ENCODE results near the gene GPC2. TPM values are rescaled to one million over a fixed set of nuclear protein-coding genes. Genes with fewer than 3 reads are reported as not detected.
A peak's percentile ranks its signal among the peaks of the same experiment; 100 is the strongest.

GPC2 gene
- total RNA-seq, 2 experiments from 2014 or later = 5.3 to 6.1 TPM

GRCh38 chr7:100169147-100169850, 7.9 kb downstream of the GPC2 start:
- no peaks in the 10 kb centered on the region for H3K9me3 Mint-ChIP-seq (ENCODE audit: low read depth)
- peak overlapping the region; percentile 70 for H3K4me3 Mint-ChIP-seq
- peak; percentile 25 for ATAC-seq
- peaks cover 60% of the 10 kb centered on the region for H3K4me1 Mint-ChIP-seq
- CTCF ChIA-PET = interaction anchor here (0.6 to 1.1 kb wide), 2 partner anchors 8 to 11 kb away, joined by 3 to 4 read pairs; partner anchors contain the start of genes GPC2 and STAG3
- H3K27me3 Mint-ChIP-seq = no peaks in the 10 kb centered on the region
- POLR2A ChIA-PET = interaction anchor here (0.6 to 1.0 kb wide), 3 partner anchors 9 to 23 kb away, joined by 3 to 6 read pairs (median 3); no protein-coding TSS in a partner anchor
- intact Hi-C loops (cut with DNase I, micrococcal nuclease) = loop anchor here in 1 of 2 experiments (5.0 kb wide), 1 partner anchor 48 kb away; the partner anchor contains the start of gene PVRIG
- peak overlapping the region; percentile 64 for H3K27ac Mint-ChIP-seq
- DNase-seq = peak; percentile 53
- H3K36me3 Mint-ChIP-seq (ENCODE audit: low read depth) = no peaks in the 10 kb centered on the region

DNA sequence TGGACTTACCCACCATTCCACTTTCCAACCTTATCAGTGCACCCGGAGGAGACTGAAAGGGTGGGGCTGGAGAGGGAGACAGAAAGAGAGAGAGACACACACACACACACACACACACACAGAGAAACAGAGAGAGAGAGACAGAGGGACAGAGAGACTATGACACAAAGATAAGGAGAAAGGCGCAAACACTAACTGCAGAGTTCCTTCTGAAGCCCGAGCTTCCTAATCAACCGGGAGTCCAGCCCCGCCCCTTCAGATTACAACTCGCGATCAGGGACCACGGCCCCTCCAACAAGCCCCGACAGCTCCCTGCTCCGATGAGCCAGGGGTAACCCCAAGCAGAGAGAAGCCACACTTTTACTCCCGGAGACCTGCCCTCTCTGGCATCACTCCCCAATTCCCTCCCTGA, 9.3 kb downstream of the GPC2 start:
- Mint-ChIP-seq H3K36me3 (ENCODE audit: low read depth) (no peaks in the 10 kb centered on the region), H3K9me3 (ENCODE audit: low read depth) (no peaks in the 10 kb centered on the region), H3K4me3 (peak overlapping the region; percentile 70), H3K4me1 (peaks cover 74% of the 10 kb centered on the region), H3K27me3 (no peaks in the 10 kb centered on the region), H3K27ac (peak overlapping the region; percentile 82)
- intact Hi-C loops (cut with DNase I, micrococcal nuclease) = loop anchor here in 1 of 2 experiments (1.0 to 5.0 kb wide), 2 partner anchors 10 to 49 kb away; partner anchors contain the start of genes PVRIG and TRAPPC14
- ChIA-PET CTCF (interaction anchor here (0.5 to 1.3 kb wide), 6 partner anchors 9 to 462 kb away, joined by 3 to 4 read pairs (median 4); partner anchors contain the start of genes GPC2 and STAG3), POLR2A (interaction anchor here (1.0 to 2.1 kb wide), 2 partner anchors 9 to 13 kb away, joined by 3 to 8 read pairs; partner anchors contain the start of genes GPC2 and STAG3)
- ATAC-seq = peak; percentile 8
- DNase-seq = peak; percentile 28

GRCh38 chr7:100166970-100167911, 9.9 kb downstream of the GPC2 start:
- intact Hi-C loops (cut with DNase I, micrococcal nuclease) = loop anchor here in 1 of 2 experiments (5.0 kb wide), 1 partner anchor 50 kb away; the partner anchor contains the start of gene PVRIG
- H3K9me3 Mint-ChIP-seq (ENCODE audit: low read depth) = no peaks in the 10 kb centered on the region
- H3K27me3 Mint-ChIP-seq = no peaks in the 10 kb centered on the region
- no peak for ATAC-seq
- peak overlapping the region; percentile 86 for H3K27ac Mint-ChIP-seq
- CTCF ChIA-PET = interaction anchor here (0.5 to 1.9 kb wide), 5 partner anchors 9 to 463 kb away, joined by 3 to 12 read pairs (median 3); partner anchors contain the start of genes GPC2 and STAG3
- peaks cover 79% of the 10 kb centered on the region for H3K4me1 Mint-ChIP-seq
- no peaks in the 10 kb centered on the region for H3K36me3 Mint-ChIP-seq (ENCODE audit: low read depth)
- POLR2A ChIA-PET = interaction anchor here (0.6 to 2.1 kb wide), 7 partner anchors 8 to 263 kb away, joined by 3 to 11 read pairs (median 3); partner anchors contain the start of genes GPC2 and STAG3
- peak overlapping the region; percentile 70 for H3K4me3 Mint-ChIP-seq
- DNase-seq = no peak

- peaks cover 80% of the 10 kb centered on the region for H3K4me1 Mint-ChIP-seq
- no peaks in the 10 kb centered on the region for H3K9me3 Mint-ChIP-seq (ENCODE audit: low read depth)
- ChIA-PET CTCF (interaction anchor here (0.6 to 1.9 kb wide), 4 partner anchors 10 to 43 kb away, joined by 3 to 12 read pairs (median 3); partner anchors contain the start of genes GPC2 and STAG3), POLR2A (interaction anchor here (0.6 to 2.1 kb wide), 7 partner anchors 9 to 264 kb away, joined by 3 to 11 read pairs (median 3); partner anchors contain the start of genes GPC2 and STAG3)
- H3K27ac Mint-ChIP-seq = peak overlapping the region; percentile 86
- intact Hi-C loops (cut with DNase I, micrococcal nuclease) = loop anchor here in 1 of 2 experiments (5.0 kb wide), 1 partner anchor 51 kb away; the partner anchor contains the start of gene PVRIG
- DNase-seq (peak; percentile 73), ATAC-seq (peak; percentile 61)
- H3K36me3 Mint-ChIP-seq (ENCODE audit: low read depth) = no peaks in the 10 kb centered on the region
- H3K4me3 Mint-ChIP-seq = peak overlapping the region; percentile 70
- H3K27me3 Mint-ChIP-seq = no peaks in the 10 kb centered on the region
Measured at GRCh38 chr7:100166317-100166940, 10.8 kb downstream of the GPC2 start.

DNA sequence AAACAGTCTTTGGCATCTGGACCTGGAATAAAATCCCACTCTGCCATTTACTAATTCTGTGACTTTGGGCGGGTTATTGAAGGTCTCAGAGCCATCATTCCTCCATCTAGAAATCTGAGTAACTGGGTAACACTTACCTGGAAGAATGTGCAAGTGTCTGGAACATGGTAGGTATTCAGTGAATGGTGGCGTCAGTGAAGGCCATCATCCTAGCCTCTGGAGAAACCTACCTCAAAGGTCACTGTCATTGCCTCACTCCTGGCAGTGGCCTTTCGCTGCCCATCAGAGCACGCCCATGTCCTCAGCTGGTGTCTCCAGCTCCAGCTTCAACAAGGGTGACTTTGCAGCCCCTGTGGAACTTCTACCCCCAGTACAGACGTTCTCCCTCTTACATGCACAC, 13.3 kb downstream of the GPC2 start:
- ATAC-seq (no peak), DNase-seq (no peak)
- intact Hi-C loops (cut with DNase I, micrococcal nuclease) = no loop called here
- Mint-ChIP-seq H3K36me3 (ENCODE audit: low read depth) (no peaks in the 10 kb centered on the region), H3K4me1 (peaks cover 64% of the 10 kb centered on the region), H3K27me3 (no peaks in the 10 kb centered on the region), H3K27ac (peak overlapping the region; percentile 85), H3K9me3 (ENCODE audit: low read depth) (no peaks in the 10 kb centered on the region), H3K4me3 (no peak overlapping the region)
- POLR2A ChIA-PET = no interaction called here
- CTCF ChIA-PET = interaction anchor here (1.8 kb wide), 1 partner anchor 31 kb away, joined by 4 read pairs; no protein-coding TSS in a partner anchor

GRCh38 chr7:100163006-100163531, 14.1 kb downstream of the GPC2 start:
- intact Hi-C loops (cut with DNase I, micrococcal nuclease) = no loop called here
- ChIA-PET POLR2A (interaction anchor here (0.6 kb wide), 1 partner anchor 693 kb away, joined by 5 read pairs; no protein-coding TSS in a partner anchor), CTCF (interaction anchor here (0.6 to 1.8 kb wide), 2 partner anchors 30 to 885 kb away, joined by 4 read pairs; no protein-coding TSS in a partner anchor)
- Mint-ChIP-seq H3K36me3 (ENCODE audit: low read depth) (no peaks in the 10 kb centered on the region), H3K4me3 (no peak overlapping the region), H3K27me3 (no peaks in the 10 kb centered on the region), H3K9me3 (ENCODE audit: low read depth) (no peaks in the 10 kb centered on the region), H3K4me1 (peaks cover 57% of the 10 kb centered on the region), H3K27ac (peak overlapping the region; percentile 85)
- DNase-seq = peak; percentile 45
- ATAC-seq = peak; percentile 13

- Mint-ChIP-seq H3K4me1 (peaks cover 54% of the 10 kb centered on the region), H3K27ac (no peak overlapping the region), H3K9me3 (ENCODE audit: low read depth) (no peaks in the 10 kb centered on the region), H3K27me3 (no peaks in the 10 kb centered on the region), H3K4me3 (no peak overlapping the region), H3K36me3 (ENCODE audit: low read depth) (peaks cover 12% of the 10 kb centered on the region)
- CTCF ChIA-PET = interaction anchor here (0.8 to 1.3 kb wide), 3 partner anchors 22 to 57 kb away, joined by 3 to 4 read pairs (median 3); no protein-coding TSS in a partner anchor
- POLR2A ChIA-PET = no interaction called here
- no peak for DNase-seq
- intact Hi-C loops (cut with DNase I, micrococcal nuclease) = no loop called here
- ATAC-seq = no peak
Measured at GRCh38 chr7:100160067-100160466, 17.1 kb downstream of the GPC2 start.

GRCh38 chr7:100159099-100159623, 18.0 kb downstream of the GPC2 start:
- H3K4me3 Mint-ChIP-seq = peak overlapping the region; percentile 76
- peaks cover 12% of the 10 kb centered on the region for H3K36me3 Mint-ChIP-seq (ENCODE audit: low read depth)
- ATAC-seq (no peak), DNase-seq (peak; percentile 41)
- peak overlapping the region; percentile 84 for H3K27ac Mint-ChIP-seq
- H3K4me1 Mint-ChIP-seq = peaks cover 52% of the 10 kb centered on the region
- ChIA-PET POLR2A (interaction anchor here (0.9 kb wide), 1 partner anchor 10 kb away, joined by 9 read pairs; the partner anchor contains the start of gene LAMTOR4), CTCF (interaction anchor here (0.8 to 1.3 kb wide), 2 partner anchors 21 to 58 kb away, joined by 3 read pairs; no protein-coding TSS in a partner anchor)
- no peaks in the 10 kb centered on the region for H3K9me3 Mint-ChIP-seq (ENCODE audit: low read depth)
- H3K27me3 Mint-ChIP-seq = no peaks in the 10 kb centered on the region
- intact Hi-C loops (cut with DNase I, micrococcal nuclease) = loop anchor here (2.0 to 5.0 kb wide), 2 partner anchors 18 to 533 kb away; partner anchors contain the start of genes GIGYF1 (in 1 of the 2), GPC2 (in 1 of the 2) and STAG3 (in 1 of the 2)

DNA sequence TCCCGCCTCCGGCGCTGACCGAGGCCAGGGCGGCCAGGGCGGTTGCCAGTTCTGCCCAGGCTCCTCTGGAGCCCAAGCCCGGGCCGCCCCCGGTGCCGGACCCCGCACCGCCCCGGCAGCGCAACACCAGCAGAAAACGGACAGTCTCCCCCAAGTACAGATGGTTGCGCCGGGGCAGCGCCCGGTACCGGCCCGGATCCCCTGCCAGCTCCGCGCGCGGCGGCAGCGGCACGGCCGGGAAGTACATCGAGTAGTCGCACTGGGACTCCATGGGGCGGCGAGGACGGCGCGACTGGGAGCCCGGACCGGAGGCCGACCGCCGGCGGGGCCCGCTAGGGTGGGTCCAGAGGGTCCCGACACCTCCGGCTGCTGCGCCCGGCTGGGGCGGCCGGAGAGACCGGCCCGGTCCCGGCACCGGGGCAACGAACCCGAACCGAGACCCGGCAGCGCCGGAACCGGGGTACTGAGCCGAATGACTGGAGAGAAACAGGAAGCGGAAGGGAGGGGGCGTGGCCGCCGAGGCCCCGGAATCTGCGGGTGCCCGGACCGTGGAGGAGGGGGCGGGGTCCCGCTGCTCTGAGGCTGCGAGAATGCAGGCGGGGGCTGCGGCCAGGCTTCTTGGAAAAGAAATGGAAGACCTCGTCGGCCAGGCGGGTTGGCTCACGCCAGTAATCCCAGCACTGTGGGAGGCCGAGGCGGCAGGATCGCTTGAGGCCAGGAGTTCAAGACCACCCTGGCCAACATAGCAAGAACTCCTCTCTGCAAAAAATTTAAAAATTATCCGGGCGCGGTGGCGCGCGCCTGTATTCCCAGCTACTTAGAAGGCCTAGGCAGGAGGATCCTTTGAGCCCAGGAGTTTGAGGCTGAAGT, 18.7 kb downstream of the GPC2 start, which contains the start of gene TRAPPC14:
Gene TRAPPC14 (minus strand): TSS at position 495 of the 870 bp plus-strand sequence. CDS start 224 bp downstream, at position 271.
- Mint-ChIP-seq H3K36me3 (ENCODE audit: low read depth) (peaks cover 15% of the 10 kb centered on the region), H3K4me3 (peak within 1 kb of the TSS; percentile 76), H3K9me3 (ENCODE audit: low read depth) (no peaks in the 10 kb centered on the region), H3K27ac (peak within 1 kb of the TSS; percentile 84), H3K4me1 (peaks cover 51% of the 10 kb centered on the region), H3K27me3 (no peaks in the 10 kb centered on the region)
- ATAC-seq = peak; percentile 82
- intact Hi-C loops (cut with DNase I, micrococcal nuclease) = loop anchor here (1.0 to 5.0 kb wide), 5 partner anchors 10 to 534 kb away; partner anchors contain the start of genes GPC2 (in 2 of the 2), LAMTOR4 (in 2 of the 2), STAG3 (in 2 of the 2) and GAL3ST4 (in 1 of the 2)
- ChIA-PET CTCF (interaction anchor here (0.5 to 1.6 kb wide), 5 partner anchors 11 to 464 kb away, joined by 3 to 4 read pairs (median 3); no protein-coding TSS in a partner anchor), POLR2A (interaction anchor here (0.9 kb wide), 1 partner anchor 10 kb away, joined by 9 read pairs; the partner anchor contains the start of gene LAMTOR4)
- DNase-seq = peak; percentile 96
